GM18498 (cell line): ENCODE measurements around the gene CIB4.

Experiments
- ATAC-seq: cut with Tn5 transposase; IDR thresholded peaks from one replicate; pipeline ENCODE4 v1.9.1; 2021; ENCODE audit warnings: mild to moderate bottlenecking, moderate library complexity; ENCODE audit not compliant: unreplicated experiment

The CIB4 gene

DNA sequence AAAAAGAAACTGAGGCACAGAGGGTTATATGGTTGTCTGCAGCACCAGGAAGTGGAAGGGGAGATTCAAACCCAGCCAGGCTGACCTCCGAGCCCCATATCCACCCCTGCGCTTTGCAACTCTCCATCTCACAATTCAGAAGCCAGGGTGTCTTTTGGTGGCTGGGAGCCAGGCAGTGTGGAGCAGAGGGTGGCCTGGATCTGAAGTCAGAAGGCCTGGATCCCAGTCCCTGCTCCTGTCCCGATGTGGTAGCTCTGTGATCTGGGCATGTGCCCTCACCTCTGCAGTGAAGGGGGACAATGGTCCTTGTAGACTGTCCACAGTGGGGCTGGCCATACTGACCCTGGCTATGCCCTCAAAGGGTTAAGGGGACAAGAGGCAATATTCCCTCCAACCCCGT, 57.0 kb downstream of the CIB4 start:
- no peak for ATAC-seq

GRCh38 chr2:26583381-26583911, 57.7 kb downstream of the CIB4 start:
- ATAC-seq, result no peak

DNA sequence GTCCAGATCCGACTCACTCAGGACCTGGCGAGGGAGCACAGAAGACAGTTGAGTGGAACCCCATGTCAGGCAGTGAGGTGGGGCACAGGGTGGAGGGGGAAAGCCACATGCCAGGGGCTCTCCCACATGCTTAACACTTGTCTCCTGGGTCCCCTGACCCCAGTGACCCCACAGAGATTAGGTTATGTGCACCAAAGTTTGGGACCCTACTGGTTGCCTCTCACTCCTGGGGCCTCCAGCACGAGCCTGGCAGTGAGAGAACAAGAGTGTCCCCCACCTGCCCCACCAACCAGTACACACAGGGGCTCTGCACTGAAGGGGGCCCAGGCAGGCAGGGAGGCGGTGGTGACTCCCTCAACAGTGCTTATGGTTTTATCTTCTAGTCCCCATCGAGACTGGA, 58.3 kb downstream of the CIB4 start:
- no peak for ATAC-seq

GRCh38 chr2:26581991-26582842, 58.9 kb downstream of the CIB4 start:
- no peak for ATAC-seq

DNA sequence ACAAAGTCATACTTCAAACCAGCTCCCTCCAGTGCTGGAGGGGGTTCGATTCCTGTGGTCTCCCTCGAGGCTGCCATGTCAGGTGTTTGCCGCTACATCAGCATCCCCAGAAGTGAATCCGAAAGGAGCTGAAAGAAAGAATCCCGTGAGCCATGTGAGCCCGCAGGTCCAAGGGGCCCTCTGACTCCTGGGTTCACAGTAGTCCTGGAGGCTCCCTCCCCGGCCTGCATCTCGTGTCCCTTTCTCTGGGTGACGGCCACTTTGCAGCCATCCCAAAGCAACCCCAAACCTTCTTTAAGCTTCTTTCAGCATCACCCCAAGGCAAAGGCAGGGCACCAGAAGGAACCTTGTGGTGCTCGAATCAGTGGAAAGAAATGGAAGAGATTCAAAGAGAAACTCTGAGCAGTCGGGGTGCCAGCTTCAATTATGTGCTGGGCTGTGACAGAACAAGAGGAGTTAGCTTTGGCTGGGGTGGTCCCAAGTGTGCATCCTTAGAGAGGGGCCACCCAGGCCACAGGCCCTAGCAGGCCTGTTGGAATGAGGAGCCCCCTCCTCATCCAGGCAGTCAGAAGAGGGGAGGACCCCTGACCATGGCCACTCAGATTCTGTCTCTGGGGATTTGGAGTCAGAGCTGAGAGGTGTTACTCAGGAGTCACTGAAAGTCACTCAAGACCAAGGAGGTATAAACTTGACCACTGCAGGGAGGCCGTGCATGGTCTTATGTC, 59.7 kb downstream of the CIB4 start:
- no peak for ATAC-seq

GRCh38 chr2:26580751-26581150, 60.4 kb downstream of the CIB4 start:
- ATAC-seq, result no peak

DNA sequence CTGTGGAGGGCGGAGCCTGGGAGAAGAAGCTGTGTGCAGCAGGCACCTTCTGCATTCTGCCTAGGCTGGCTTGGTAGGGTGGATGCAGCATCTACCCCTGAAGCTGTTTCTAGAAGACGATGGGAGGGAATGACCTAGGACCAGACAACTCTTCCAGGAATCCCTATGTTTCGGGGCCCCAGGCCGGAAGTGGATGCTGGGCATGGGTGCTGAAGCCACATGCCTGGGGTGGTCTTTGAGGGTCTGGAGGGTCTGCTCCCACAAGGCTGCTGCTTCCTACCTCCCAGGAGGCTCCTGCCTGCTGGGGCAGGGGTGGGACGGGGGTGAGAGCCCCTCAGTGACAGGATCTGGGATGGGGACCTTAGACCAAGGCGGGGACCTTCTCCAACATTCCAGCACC, 61.0 kb downstream of the CIB4 start:
- ATAC-seq, result no peak

- ATAC-seq, result no peak
These were observed 61.5 kb downstream of the CIB4 start for GRCh38 chr2:26579723-26580040.

DNA sequence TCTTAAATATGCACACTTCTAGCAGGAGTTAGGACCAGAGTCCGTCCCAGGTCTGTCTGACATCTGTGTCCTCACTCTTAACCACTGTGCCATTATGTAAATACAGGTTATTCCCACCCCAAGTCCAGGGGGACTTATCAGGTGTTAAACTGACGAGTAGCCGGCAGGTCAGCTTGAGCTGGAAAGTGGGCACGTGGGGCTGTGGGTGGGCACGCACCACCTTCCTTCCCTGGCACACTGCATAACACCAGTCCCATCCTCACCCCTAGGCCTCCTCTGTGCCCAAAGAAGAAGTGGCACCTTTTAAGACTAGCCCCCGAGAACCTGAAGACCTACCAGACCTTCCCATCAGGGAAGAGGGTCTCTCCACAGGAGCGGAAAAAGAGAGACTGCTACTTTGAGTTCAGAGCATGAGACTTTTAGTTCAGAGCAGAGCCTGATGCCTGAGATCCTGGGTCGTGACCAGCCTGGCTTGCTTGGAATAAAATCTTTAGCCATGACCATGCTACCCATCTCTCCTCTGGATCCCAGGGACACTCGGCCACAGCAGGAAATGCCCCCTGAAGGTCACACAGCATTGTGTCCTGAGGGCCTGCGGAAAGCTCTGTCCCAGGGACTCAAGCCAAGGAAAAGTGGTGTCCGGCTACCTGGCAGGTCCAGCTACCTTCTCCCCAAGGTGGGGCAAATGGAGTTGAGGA, 62.0 kb downstream of the CIB4 start:
- ATAC-seq, result no peak

- no peak for ATAC-seq
These were observed 62.6 kb downstream of the CIB4 start for GRCh38 chr2:26578581-26578980.

- no peak for ATAC-seq
These were observed 63.1 kb downstream of the CIB4 start for GRCh38 chr2:26578113-26578458.

DNA sequence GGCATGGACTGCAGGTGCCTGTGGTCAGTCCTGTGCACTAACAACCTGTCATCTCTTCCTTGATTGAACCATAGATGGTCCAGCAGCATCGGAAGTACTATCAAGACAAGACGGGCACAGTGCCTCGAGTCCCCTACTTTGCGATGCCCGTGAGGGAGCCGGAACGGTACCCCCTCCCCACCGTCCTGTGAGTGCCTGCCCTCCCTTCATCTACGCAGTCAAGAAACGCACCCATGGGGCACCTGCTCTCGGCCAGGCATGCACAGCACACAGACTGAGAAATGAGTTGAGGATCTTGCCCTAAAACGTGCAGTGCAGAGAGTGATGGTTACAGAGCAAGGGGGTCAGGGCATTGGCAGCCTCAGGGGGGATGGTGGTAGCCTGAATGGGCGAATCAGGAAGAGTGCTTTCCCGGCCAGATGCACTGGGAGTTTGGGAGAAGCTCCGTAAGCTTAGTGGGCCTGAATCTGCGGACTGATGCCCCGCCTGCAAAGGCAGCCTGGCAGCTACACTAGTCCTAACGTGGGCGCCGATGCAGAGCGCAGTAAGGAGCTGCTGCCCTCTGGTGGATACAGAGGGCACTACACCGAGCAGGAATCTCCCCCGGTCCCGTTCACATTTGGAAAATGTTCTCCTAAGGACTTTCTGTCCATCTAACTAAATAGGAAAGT, 63.6 kb downstream of the CIB4 start:
- ATAC-seq, result no peak

GRCh38 chr2:26576565-26577441, 64.4 kb downstream of the CIB4 start:
- no peak for ATAC-seq

- ATAC-seq, result no peak
These were observed 65.2 kb downstream of the CIB4 start for GRCh38 chr2:26575836-26576564.

DNA sequence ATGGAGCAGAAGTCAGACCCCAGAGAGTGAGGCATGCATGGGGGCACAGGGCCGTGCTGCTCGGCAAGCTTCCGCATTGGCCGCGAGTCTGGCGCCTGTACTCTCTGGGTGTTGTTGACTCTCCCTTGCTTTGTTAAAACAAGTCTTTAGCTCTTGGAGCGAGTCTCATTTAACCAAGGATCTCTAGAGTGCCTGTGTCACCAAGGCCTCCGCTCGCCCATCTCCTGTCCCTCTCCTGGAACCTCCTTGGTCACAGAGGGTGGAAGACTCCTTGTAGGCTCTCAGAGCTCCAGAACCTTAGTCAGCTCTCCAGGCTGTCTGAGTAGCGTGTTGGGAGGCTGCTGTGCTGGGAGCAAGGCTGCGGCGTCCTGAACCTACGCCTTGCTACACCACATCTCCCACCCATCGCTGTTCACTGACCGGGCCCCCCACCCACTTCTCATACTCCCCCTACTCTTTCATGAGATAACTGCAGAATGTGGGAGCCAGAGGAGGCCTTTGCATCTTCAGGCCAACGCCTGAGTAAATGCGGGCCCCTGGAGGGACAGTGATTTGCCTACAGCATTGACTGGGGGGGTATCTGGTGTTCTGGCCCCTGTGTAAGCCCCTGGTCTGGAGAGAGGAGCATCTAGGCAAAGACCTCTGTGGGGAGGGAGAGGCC, 66.1 kb downstream of the CIB4 start:
- ATAC-seq, result no peak

GRCh38 chr2:26574066-26574899, 66.9 kb downstream of the CIB4 start:
- no peak for ATAC-seq

DNA sequence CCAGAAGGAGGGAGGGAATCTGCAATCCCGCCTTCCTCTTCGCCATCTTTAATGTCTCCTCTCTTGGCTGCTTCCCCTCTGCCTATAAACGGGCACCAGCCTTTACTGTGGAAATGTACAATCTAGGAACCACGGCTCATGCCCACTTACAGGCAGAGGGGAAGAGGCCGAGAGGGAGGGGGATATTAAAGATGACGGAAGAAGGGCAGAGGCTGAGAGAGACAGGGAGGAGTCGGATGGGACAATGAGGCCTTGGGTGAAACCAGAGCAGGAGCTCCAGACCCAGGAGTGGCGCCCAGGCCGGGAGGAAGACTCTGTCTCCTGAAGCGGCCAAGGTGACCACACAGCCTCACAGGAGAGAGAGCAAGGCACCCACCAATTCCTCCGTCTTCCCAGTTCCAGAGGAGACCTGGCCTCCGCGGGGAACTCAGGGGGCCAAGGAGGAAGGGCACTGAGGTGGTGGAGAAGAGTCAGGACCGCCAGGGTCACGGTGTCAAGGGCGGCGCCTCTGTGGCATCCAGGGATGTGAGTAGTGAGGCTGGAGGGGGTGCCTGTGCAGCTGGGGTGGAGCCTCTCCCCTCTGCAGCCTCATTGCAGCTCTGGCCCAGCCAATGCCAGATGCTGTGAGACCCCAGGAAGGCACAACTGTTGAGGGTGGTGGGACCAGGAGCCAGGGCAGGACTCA, 67.8 kb downstream of the CIB4 start:
- no peak for ATAC-seq

GRCh38 chr2:26572591-26572990, 68.6 kb downstream of the CIB4 start:
- ATAC-seq, result no peak
